SH-SY5Y (cell line): Measurements from ENCODE around the gene SDC3.

Source experiments
- GATA2 ChIP-seq: IDR thresholded peaks from 2 replicates; pipeline ENCODE4 v1.6.1; 2011; ENCODE audit warnings: mild to moderate bottlenecking, low read depth, low read length
- GATA3 ChIP-seq: IDR thresholded peaks from 2 replicates; pipeline ENCODE4 v1.6.1; 2011; ENCODE audit warnings: low read depth, mild to moderate bottlenecking, low read length, moderate library complexity

SDC3 gene, protein sequence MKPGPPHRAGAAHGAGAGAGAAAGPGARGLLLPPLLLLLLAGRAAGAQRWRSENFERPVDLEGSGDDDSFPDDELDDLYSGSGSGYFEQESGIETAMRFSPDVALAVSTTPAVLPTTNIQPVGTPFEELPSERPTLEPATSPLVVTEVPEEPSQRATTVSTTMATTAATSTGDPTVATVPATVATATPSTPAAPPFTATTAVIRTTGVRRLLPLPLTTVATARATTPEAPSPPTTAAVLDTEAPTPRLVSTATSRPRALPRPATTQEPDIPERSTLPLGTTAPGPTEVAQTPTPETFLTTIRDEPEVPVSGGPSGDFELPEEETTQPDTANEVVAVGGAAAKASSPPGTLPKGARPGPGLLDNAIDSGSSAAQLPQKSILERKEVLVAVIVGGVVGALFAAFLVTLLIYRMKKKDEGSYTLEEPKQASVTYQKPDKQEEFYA

DNA sequence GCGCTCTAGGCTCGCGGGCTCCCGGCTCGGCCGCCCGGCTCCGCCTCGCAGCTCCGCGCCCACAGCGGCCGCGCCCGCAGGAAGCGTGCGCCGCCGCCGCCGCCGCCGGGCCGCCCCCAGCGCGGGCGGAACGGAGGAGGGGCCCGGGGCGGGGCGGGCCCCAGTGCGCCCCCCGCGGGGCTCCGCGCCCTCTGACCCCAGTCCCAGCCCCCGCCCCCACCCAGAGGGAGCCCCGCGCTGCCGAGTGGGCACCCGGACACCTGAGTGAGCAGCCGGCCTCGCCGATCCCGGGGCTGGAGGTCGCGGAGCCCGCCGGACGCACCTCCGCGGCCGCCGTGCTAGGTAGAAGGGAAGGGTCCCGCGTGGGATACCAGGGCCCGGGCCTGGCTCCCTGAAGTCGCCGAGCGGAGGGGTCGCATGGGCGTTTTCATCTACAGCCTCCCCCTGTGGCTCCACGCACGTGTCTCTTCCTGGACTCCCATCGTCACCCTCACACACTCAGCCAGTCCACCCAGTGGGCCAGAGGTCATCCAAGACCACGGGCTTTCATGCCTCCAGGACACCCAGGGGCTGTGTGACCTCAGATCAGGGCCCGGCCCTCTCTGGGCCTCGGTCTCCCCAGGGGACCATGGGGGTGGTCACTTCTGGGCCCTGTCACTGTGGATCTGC is at the start of gene SDC3:
TSS of gene SDC3 (minus strand) at position 63 of the 669 bp plus-strand sequence. CDS start 172 bp downstream, outside the sequence.
- TF ChIP-seq GATA3: no peak
- TF ChIP-seq GATA2: no peak

DNA sequence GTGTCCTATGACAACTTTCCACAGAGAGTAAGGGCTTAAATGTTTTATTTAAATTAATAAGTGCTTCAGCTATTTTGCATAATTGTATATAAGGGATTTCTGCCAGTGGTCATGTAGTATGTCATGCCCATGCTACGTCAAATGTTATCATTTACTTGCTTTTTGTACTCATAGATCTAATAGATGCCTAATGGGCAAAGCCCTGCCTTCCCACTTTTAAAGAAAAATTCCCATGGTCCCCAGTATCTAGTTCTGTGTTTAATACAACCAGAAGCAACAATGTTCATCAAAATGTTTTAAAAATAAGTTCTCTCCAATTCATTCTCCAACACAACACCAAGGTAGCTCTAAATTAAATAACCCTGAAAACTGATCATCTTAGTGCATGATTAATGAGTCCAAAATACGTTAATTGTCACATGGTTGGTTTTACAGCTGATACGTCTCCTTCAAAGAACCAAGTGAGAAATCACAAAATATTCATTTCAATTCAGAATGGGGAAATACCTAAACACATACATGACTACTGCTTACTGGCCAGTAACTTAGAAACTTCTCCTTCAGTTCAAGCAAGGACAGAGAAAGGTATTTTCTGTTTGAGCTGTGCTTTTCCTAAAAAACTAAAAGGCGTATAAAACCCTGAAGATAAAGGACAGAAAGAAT is 49.1 kb upstream of the SDC3 start:
- no peak for TF ChIP-seq GATA2
- no peak for TF ChIP-seq GATA3

DNA sequence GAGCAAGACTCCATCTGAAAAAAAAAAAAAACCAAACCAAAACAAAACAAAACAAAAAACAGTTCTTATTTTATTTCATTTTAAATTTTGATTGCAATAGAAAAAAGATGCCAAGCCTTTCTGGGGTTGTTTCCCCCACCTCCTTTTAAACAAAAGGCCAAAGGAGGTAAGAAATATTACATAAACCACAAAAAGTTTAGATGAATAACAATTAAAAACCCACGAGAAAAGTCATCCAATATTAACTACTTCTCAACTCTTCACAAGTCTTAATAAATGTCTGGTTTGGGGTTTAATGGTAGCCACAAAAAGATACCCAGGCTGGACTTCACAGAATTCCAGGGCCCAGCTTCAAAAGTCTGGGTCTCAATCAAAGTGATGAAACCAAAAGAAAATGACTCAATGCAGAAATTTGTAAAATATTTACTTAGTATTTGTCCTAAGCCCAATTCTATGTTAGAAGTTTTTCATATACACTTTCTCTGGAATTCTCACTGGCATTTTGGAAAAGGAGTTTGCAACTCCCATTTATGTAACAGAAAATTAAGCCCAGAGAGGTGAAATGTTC is 47.0 kb upstream of the SDC3 start:
- TF ChIP-seq GATA2: no peak
- no peak for TF ChIP-seq GATA3

DNA sequence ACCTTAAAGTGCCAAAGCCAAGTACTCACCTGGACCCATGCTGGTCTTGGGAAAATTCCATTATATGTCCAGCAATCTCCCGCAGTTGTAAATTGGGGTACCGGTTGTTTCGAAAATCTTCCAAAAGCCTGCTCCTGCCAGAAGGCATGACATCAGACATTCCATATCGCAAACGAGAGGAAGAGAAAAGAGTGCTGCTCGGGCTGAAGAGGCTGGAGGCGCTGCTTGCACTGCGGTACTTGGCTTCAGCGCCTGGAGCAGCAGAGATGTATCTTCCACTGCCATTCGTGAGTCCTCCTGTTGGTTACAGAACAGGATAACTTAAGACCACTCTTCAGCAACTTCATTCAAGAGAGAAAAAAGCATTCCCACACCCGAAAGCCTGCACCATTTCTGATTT is 45.1 kb upstream of the SDC3 start:
- TF ChIP-seq GATA3 (no peak), GATA2 (no peak)

DNA sequence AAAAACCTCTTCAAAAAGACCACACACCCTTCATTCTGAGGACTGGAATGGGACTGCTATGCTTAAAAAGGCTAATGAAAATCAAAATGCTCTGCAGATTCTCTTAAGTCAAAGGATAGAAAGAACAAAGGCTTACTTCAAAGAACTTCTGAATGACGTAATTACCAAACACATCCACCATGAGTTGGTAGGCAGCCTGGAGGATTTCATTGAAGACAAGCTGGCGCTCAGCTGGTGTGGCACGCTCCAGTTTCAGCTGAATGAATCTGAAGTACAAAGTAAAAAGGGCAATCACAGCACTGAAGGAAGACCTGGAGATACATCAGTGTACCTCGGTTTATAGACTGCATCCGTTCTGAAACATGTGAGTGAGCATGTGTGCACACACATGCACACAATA is 43.5 kb upstream of the SDC3 start:
- no peak for TF ChIP-seq GATA2
- no peak for TF ChIP-seq GATA3

DNA sequence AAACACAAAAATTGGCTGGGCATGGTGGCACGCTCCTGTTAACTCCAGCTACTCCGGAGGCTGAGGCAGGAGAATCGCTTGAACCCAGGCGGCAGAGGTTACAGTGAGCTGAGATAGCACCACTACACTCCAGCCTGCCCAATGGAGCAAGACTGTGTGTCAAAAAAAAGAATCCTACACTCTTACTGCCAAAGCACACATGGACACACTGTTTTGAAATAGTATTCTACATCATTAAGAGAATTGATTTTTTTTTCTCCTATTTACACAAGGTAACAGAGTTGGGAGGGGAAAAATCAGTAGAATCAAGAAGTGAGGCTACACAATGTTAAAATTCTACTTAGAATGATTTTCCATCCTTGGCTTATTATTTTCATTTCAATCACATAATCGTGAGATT is 42.1 kb upstream of the SDC3 start:
- TF ChIP-seq GATA3 (no peak), GATA2 (no peak)

DNA sequence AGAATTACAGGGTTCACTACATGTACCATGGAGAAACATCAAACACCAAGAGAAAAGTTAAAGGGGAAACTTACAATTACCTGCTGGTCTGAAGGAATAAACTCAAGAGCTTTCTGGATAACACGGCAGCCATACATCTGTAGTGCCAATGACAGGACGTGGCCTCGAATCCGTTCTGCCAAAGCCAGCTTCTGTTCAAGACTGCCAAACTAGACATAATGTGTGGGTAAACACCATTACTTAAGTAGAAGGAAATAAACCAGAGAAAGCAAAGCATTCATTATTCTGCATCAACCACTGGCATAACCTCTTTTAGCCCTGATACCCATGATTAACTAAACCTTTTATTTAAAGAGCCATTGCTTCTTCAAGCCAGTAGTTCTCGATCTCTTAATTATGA is 41.5 kb upstream of the SDC3 start:
- TF ChIP-seq GATA3 (no peak), GATA2 (no peak)

DNA sequence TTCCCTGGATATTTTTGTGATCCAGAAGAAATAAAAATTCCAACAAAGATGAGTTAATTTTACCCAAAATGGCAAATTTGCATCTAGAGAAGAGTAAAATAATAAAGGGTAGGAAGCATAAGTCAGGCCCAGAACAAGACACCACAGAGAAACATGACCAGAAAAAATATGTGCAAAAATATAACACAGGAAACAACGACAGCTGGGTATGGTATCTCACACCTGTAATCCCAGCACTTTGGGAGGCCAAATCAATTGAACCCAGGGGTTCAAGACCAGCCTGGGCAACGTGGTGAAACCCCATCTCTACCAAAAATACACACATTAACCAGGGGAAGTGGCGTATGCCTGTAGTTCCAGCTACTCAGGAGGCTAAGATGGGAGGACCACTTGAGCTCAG is 39.7 kb upstream of the SDC3 start:
- TF ChIP-seq GATA2: no peak
- no peak for TF ChIP-seq GATA3

DNA sequence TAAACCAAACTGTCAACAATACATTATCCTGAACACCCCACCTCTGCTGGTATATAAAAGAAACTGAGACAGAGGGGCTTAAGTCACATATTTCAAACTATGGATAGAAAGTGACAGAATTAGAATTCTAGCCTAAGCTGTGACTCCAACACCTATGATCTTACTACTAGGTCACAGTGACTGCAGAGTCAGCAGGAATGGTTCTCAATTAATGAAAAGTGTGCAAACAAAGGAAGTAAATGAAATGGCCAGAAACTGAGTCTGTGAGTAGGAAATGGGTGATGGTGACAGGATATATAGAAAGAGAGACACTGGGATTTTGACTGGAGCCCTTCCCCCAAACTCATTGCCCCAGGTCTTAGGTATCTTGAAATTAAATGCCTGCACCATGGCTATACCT is 38.7 kb upstream of the SDC3 start:
- no peak for TF ChIP-seq GATA3
- no peak for TF ChIP-seq GATA2

DNA sequence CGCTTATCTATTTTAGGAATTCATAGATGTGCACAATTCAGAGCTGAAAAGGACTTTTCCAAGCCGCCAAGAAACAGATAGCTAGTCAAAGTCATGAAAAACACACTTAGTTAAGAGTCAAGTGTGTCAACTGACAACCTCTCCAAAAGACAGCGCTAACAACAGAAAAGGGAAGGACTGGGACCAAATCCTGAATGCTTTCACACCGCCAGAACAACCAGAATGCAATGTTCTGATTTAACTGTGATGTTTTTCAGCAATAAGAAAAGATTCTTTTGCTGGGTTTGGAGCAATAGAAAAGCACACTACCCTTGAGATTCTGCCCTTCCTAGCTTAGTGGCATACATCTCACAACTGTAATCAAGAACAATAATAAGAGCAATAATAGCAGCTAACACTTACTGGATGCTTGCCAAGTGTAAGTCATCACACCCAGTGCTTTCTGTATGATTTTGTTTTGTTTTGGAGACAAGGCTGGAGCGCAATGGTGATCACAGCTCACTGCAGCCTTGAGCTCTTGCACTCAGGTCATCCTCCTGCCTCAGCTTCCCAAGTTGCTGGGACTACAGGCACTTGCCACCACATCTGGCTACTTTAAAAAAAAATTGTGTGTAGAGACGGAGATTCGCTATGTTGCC is 33.9 kb upstream of the SDC3 start:
- TF ChIP-seq GATA3 (no peak), GATA2 (no peak)

DNA sequence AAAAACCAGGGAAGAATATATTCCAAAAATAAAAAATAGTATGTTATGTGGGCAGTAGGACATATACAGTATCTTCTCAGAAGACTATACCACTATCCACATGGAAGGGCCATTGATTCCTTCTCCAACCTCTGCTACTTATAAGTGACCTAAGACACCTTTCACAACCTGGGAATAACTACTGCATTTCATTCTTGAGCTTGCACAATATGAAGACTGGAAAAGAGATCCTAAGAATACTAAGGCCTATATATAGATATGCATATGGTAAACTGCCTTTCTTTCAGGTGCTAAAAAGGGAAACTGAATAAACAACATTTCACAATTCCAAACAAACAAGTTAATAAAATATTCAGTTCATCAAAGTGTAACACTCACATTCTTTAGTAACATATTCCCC is 32.0 kb upstream of the SDC3 start:
- TF ChIP-seq GATA3: no peak
- no peak for TF ChIP-seq GATA2

DNA sequence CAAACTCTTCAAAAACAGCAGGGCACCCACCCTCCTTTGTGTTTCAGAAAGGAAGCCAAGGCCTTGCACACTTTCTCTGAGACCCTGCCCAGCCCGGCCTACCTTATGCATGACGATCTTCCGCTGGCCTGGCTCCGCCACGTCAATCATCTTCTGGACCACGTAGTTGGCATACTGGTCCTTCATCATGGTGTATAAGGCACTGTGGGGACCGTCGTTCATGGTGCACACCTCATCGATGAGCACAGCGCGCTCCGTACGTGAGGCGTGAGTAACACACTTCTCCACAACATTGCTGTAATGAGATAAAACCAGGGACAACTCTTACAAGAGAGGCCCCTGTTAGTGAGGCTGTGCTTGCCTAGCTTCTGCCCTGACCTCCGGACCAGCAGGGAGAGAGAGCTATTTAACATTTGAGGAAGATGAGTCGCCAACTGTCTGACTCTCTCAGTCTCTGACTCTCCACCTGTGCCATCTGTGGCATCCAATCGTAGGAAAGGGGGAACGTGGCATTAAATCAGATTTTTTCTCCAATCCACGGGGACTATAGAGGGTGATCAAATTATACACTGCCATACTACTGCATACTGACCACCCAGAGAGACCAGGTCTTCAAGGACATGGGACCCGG is 28.1 kb upstream of the SDC3 start:
- TF ChIP-seq GATA3 (no peak), GATA2 (no peak)

DNA sequence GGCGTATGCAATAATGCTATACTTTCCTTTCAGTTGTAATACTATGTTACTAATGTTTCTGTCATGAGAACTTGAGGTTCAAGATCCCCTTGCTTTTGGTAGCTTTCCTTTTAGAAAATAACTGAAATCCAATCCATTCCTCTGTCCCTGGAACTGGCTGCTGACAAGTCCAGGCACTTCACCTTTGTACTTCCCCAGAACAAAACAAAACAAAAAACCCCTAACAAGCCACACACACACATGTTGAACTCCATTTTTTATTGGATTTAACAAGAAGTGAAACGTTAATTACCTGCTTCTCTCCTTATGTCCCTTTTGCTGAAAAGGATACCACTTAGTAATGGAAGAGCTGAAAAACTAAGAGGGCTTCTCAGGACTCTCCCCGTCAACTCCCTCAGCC is 26.1 kb upstream of the SDC3 start:
- TF ChIP-seq GATA2 (no peak), GATA3 (no peak)

DNA sequence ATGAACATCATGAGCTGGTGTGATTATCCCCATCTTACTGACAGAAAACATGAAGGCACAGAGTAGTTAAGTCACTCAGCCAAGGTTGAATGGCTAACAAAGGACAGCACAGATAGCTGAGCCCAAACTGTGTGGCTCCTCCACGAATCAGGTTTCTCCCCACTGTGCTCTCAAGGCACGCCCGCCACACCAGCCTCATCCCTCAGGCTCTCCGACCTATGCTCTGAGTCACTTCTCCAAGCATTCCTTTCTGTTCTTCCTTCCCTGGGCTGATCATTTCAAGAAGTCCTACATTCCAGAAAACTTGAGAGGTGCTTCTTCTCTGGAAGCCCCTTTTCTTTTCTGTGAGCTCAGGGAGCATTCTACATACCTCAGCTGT is 25.3 kb upstream of the SDC3 start:
- TF ChIP-seq GATA3 (no peak), GATA2 (no peak)
